K562 (cell line): ENCODE data around the gene CALD1. TPM values are rescaled to one million over a fixed set of nuclear protein-coding genes. Genes with fewer than 3 reads are reported as not detected.

Source experiments
- MGA ChIP-seq: fragments of 450-650 bp; IDR thresholded peaks from 2 replicates; pipeline ENCODE4 v1.6.1; 2016; ENCODE audit warnings: mild to moderate bottlenecking, moderate library complexity
- polyA plus RNA-seq, 8 experiments: library from polyadenylated mRNA; depleted of rRNA in 4 of 8; stranded (reverse) in 5 of 8; unstranded in 3 of 8; fragments of >200 nt; fragmentation: Nextera tagmentation in 2 of 8; fragmentation: Illumina TruSeq in 1 of 8; extraction: Ambion mirVana in 2 of 8; extraction: Trizol in 1 of 8; gene quantifications; 2 replicates each; pipeline versions ENCODE4 v1.2.1 to v1.2.3, GENCODE V29; 2011 to 2014; ENCODE audit warnings: inconsistent platforms in 1 of 8, missing spikeins in 1 of 8
- total RNA-seq, 7 experiments: library from RNA; depleted of rRNA in 6 of 7; stranded (reverse); fragments of >200 nt in 6 of 7; fragmentation: Illumina TruSeq in 2 of 7; extraction: Trizol in 2 of 7; gene quantifications; 2 replicates each; pipeline versions ENCODE4 v1.2.1 to v1.2.3, GENCODE V29; 2011 to 2021; ENCODE audit warnings: low replicate concordance in 1 of 7

The CALD1 gene
- total and polyA plus RNA-seq, 9 of the 15 experiments (the other 6 are each of a cell fraction or from before 2014, with no cell fraction given) = 0.40 TPM; not detected in 8

GRCh38 chr7:134854816-134855215 lies 75.4 kb downstream of the CALD1 start (continued):
- TF ChIP-seq MGA = peak; percentile 19; the same call in 1 of the 2 replicates
